GM04503 (cell line): ENCODE data around the gene COL6A2.
"Not testable (repeated sequence)": the region's sequence is repeated elsewhere in the genome, so short reads cannot be mapped to it uniquely, and the experiment has no call there.

Source experiments
- DNase-seq: peaks from one replicate; pipeline ENCODE4 v3.0.0-alpha.2; 2012; ENCODE audit warnings: low read depth

Gene COL6A2

GRCh38 chr21:46176443-46177129 lies 78.7 kb downstream of the COL6A2 start:
- DNase-seq: not testable (repeated sequence)

- DNase-seq: no peak
Measured at GRCh38 chr21:46178961-46179360, 81.0 kb downstream of the COL6A2 start.
